ENCODE data around the gene SH3PXD2A.

DNA sequence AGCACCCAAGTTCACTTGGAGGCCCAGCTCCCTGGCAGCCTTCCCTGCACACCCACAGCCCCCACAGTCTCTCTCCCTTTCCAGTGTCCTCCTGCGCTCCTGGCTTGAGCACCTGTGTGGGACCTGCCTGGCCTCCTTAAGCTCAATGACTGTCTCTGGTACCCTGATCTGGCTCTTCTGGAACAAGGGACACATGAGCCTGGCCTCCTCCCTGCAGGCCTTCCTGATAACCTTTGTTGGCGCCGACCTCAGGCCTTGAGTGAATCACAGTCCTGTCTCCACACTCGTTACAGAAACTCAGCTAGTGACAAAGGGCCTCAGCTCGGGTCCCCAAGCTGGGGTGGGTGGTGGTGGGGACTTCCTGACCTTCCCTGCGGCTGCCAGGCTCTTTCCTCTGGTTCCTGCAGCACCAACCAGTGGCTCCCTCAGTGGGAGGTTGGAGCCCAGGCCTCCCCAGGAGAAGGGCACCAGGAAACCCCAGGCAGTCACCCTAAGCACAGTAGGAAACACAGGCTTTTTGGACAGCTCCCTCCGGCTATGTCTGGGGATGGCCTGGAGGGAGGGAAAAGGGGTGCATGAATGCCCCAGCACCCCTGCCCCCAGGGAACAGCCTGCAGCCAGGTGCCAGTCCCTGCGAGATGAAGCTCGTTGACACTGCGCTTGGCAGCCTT, 147.3 kb downstream of the SH3PXD2A start:
- TF ChIP-seq, protein P1, sequence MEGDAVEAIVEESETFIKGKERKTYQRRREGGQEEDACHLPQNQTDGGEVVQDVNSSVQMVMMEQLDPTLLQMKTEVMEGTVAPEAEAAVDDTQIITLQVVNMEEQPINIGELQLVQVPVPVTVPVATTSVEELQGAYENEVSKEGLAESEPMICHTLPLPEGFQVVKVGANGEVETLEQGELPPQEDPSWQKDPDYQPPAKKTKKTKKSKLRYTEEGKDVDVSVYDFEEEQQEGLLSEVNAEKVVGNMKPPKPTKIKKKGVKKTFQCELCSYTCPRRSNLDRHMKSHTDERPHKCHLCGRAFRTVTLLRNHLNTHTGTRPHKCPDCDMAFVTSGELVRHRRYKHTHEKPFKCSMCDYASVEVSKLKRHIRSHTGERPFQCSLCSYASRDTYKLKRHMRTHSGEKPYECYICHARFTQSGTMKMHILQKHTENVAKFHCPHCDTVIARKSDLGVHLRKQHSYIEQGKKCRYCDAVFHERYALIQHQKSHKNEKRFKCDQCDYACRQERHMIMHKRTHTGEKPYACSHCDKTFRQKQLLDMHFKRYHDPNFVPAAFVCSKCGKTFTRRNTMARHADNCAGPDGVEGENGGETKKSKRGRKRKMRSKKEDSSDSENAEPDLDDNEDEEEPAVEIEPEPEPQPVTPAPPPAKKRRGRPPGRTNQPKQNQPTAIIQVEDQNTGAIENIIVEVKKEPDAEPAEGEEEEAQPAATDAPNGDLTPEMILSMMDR (conservative IDR thresholded peaks at IDR 0.05), result no peak
- no peak for TF ChIP-seq ZFX (IDR thresholded peaks at IDR 0.05)

All from C4-2B (cell line).